Skeletal muscle satellite cell (primary cell): ENCODE data around the gene MAP2K1.
"Not testable (repeated sequence)": the region's sequence is repeated elsewhere in the genome, so short reads cannot be mapped to it uniquely, and the experiment has no call there.

Experiments
- H3K27me3 ChIP-seq: 2 replicates; pipeline ENCODE4 v1.7.0; 2013; ENCODE audit warnings: low read length; ENCODE audit not compliant: control insufficient read depth, insufficient read depth
- H3K36me3 ChIP-seq: 2 replicates; pipeline ENCODE4 v1.7.0; 2013; ENCODE audit warnings: mild to moderate bottlenecking, control low read depth, low read length; ENCODE audit not compliant: insufficient read depth
- H3K4me1 ChIP-seq: 2 replicates; pipeline ENCODE4 v1.7.0; 2013; ENCODE audit warnings: low read length; ENCODE audit not compliant: control insufficient read depth, insufficient read depth
- H3K4me2 ChIP-seq: 2 replicates; pipeline ENCODE4 v1.7.0; 2013; ENCODE audit warnings: mild to moderate bottlenecking, low read length
- H3K4me3 ChIP-seq: 2 replicates; pipeline ENCODE4 v1.7.0; 2013; ENCODE audit warnings: low read length
- H3K9ac ChIP-seq: 2 replicates; pipeline ENCODE4 v1.7.0; 2013; ENCODE audit warnings: mild to moderate bottlenecking, low read depth, low read length, moderate library complexity
- H3K9me3 ChIP-seq: replicated peaks from 2 replicates; pipeline ENCODE4 v1.7.0; 2013; ENCODE audit warnings: mild to moderate bottlenecking, control low read depth, low read length

The MAP2K1 gene

DNA sequence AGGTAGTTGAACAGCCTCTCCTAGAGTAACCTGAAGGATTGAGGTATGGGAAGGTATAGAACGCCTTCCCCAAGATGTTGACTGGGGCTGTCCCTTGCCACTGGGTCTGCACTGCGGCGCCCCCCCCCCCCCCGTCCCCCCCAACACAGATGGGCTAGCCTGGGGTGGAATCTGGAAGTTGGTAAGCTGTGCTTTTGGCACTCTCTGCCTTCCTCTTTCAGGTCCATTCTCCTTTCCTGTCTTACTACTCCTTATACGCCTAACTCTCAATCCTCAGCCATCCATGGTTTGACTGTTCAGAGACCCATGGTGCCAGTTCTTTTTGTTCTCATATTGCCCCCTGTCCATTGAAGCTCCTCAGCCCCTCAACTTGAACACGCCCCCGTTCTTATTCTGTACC lies 42.8 kb downstream of the MAP2K1 start:
- Histone ChIP-seq H3K36me3 (no peaks in the 10 kb centered on the region), H3K9ac (no peak overlapping the region), H3K27me3 (no peaks in the 10 kb centered on the region), H3K4me1 (no peaks in the 10 kb centered on the region), H3K4me3 (no peak overlapping the region), H3K9me3 (no peaks in the 10 kb centered on the region), H3K4me2 (no peak overlapping the region)

DNA sequence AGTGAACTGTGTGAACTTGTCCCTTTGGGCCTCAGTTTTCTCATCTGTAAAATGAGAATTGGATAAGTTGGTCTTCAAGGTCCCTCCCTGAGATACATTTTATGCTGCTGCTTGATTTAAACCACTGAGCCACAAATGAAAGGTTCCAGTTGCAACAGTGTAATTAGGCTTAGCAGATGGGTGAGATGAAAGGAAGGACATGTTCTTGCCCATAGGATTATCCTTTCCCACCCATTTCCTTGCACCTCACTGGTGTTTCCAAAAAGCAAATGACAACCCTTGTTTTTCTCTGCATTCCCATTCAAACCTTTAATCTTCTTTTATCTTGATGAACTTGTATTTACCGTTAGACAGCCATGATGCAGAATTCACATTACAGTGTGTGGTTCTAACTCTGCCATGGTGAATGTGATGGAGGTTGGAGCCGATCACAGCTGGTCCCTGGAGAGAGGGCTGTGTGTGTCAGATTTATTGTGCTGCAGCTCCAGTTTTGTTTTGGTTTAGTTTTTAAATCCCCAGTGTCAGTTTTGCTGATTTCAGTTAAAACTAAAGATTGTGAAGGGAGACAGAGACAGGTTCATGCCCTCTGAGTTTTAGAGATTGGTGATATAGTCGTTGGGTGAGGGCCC lies 44.0 kb downstream of the MAP2K1 start:
- H3K4me3 ChIP-seq, result no peak overlapping the region
- no peaks in the 10 kb centered on the region for H3K4me1 ChIP-seq
- no peaks in the 10 kb centered on the region for H3K27me3 ChIP-seq
- no peak overlapping the region for H3K9ac ChIP-seq
- H3K36me3 ChIP-seq, result peaks cover 3% of the 10 kb centered on the region
- no peak overlapping the region for H3K4me2 ChIP-seq
- no peaks in the 10 kb centered on the region for H3K9me3 ChIP-seq

DNA sequence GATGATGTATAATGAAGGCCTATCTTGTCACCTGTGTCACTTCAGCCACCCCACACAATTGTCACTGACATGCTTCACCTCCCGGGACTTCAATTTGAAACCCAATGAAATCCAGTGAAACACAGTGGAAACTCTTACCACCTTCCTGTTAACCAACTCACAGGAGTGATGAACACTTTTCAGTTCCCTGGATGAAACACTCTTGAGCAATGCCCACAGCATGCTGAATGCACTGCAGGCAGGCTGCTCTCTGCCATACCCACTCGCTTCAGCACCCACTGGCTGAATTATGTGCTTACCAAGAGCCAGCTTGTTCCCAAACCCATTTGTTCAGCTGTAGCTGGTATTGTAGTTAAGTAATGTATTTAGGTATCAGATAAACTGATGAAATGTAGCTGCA lies 47.0 kb downstream of the MAP2K1 start:
- Histone ChIP-seq H3K36me3 (peaks cover 29% of the 10 kb centered on the region), H3K27me3 (no peaks in the 10 kb centered on the region), H3K4me2 (no peak overlapping the region), H3K4me1 (no peaks in the 10 kb centered on the region), H3K4me3 (no peak overlapping the region), H3K9ac (no peak overlapping the region), H3K9me3 (no peaks in the 10 kb centered on the region)

DNA sequence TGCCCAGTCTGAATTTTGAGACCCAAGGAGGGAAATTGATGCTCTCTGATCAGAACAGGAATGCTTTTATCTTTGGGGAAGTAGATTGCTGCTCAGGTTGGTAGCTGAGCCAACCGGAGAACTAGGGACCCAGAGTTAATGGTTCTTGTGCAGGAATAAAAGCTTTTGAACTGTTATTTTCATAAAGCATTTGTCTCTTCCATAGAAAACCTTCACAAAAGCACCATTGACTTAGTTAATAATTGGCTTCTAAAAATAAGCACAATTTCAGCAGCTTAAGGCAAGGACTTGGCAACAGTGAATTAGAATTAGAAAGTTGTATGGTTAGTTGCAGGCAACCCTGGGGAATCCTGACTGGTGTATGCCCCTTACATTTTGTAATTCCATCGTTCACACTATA lies 53.8 kb downstream of the MAP2K1 start:
- no peaks in the 10 kb centered on the region for H3K27me3 ChIP-seq
- H3K9ac ChIP-seq, result no peak overlapping the region
- no peaks in the 10 kb centered on the region for H3K4me1 ChIP-seq
- no peaks in the 10 kb centered on the region for H3K9me3 ChIP-seq
- H3K36me3 ChIP-seq, result peaks cover 72% of the 10 kb centered on the region
- no peak overlapping the region for H3K4me2 ChIP-seq
- no peak overlapping the region for H3K4me3 ChIP-seq

DNA sequence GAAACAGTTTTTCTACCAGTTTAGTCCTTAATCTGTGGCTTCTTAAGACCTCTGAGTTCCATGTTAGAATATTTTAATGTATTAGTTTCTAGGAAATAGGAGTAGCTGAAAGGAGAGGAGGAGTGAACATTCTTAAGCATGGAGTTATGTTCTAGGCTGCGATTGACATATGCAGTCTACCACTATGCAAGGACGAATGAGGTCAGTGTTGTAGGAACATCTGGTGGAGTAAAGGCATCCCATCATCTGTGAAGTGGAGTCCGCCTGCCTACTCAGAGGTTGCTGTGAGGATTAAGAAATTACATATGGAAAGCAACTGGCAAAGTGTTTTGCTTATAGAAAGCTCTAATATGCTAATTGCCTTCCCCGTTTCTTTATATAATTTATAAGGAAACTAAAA lies 65.7 kb downstream of the MAP2K1 start:
- no peak overlapping the region for H3K4me3 ChIP-seq
- peaks cover 8% of the 10 kb centered on the region for H3K36me3 ChIP-seq
- H3K27me3 ChIP-seq, result no peaks in the 10 kb centered on the region
- no peaks in the 10 kb centered on the region for H3K9me3 ChIP-seq
- no peak overlapping the region for H3K4me2 ChIP-seq
- peaks cover 10% of the 10 kb centered on the region for H3K4me1 ChIP-seq
- no peak overlapping the region for H3K9ac ChIP-seq

DNA sequence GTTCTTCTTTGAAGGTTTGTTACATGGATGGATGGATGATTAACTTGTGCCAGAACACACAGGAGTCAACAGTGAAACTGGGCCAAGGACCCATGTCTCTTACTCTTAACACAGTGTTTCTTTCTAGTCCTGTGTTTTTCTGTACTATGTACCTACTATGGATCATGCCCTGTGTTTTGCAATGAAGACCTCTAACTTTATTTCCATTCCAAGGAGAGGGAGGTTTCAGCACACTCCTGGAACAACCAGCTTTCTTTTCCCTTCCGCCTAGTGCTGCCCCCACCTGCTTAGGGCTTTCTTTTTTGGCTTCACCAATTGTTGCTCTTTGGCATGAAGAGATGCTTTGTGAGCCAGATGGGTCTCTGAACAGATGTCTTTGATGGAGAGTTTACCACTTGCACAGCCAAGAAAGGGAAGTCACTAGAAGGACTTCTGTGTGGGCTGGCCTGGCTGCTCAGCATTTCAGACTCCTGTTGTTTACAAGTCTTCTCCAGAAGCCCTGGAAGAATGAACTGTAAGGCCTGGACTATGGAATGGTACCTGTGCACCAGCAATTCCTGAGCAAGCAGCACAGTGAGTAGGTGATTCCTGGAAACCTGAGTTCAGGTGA lies 66.4 kb downstream of the MAP2K1 start:
- Histone ChIP-seq H3K27me3 (no peaks in the 10 kb centered on the region), H3K9ac (no peak overlapping the region)

DNA sequence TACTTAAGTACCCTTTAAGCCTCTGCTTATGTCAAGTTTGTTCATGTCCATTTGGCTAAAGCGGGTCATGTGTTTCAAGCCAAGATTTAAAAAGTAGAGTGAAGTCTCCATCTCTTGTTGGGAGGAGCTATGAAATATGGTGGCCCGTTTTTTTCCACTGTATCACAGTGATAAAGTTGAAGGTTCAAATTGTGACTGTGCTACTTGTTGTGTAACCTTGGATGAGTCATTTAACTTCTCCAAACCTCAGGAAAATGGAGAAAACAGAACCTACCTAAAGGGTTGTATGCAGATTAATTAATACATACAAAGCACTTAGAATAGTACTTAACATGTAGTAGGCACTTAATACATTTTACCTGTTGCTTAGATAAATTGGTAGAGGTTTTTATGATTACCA lies 67.4 kb downstream of the MAP2K1 start:
- H3K36me3 ChIP-seq, result peaks cover 2% of the 10 kb centered on the region
- H3K4me3 ChIP-seq, result no peak overlapping the region
- H3K27me3 ChIP-seq, result no peaks in the 10 kb centered on the region
- H3K9ac ChIP-seq, result no peak overlapping the region
- H3K9me3 ChIP-seq, result no peaks in the 10 kb centered on the region
- H3K4me2 ChIP-seq, result no peak overlapping the region
- H3K4me1 ChIP-seq, result peaks cover 10% of the 10 kb centered on the region

More for the DNA sequence above, 66.4 kb downstream of the MAP2K1 start:
- H3K9me3 ChIP-seq, result no peaks in the 10 kb centered on the region
- H3K4me1 ChIP-seq, result peaks cover 10% of the 10 kb centered on the region
- H3K4me3 ChIP-seq, result no peak overlapping the region
- H3K4me2 ChIP-seq, result no peak overlapping the region
- peaks cover 7% of the 10 kb centered on the region for H3K36me3 ChIP-seq

DNA sequence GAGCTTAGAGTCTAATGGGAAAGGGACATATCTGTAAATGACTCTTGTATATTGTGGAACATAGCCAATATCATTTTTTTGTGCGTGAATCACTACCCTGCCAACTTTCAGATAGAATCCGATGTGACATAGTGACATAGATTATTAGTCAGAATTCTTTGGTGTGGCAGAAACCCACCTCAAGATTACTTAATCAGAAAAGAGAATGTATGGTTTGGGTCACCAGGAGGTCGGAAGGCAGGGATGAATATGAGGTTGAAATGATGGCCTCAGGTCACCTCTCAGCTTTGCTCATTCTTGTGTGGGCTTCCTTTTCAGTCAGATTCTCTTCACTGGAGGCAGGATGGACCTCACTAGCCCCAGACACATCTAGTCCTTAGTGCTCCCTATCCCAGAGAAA lies 69.5 kb downstream of the MAP2K1 start:
- no peak overlapping the region for H3K4me3 ChIP-seq
- H3K9me3 ChIP-seq, result no peaks in the 10 kb centered on the region
- no peak overlapping the region for H3K4me2 ChIP-seq
- H3K36me3 ChIP-seq, result no peaks in the 10 kb centered on the region
- no peaks in the 10 kb centered on the region for H3K27me3 ChIP-seq
- no peak overlapping the region for H3K9ac ChIP-seq
- peaks cover 17% of the 10 kb centered on the region for H3K4me1 ChIP-seq

DNA sequence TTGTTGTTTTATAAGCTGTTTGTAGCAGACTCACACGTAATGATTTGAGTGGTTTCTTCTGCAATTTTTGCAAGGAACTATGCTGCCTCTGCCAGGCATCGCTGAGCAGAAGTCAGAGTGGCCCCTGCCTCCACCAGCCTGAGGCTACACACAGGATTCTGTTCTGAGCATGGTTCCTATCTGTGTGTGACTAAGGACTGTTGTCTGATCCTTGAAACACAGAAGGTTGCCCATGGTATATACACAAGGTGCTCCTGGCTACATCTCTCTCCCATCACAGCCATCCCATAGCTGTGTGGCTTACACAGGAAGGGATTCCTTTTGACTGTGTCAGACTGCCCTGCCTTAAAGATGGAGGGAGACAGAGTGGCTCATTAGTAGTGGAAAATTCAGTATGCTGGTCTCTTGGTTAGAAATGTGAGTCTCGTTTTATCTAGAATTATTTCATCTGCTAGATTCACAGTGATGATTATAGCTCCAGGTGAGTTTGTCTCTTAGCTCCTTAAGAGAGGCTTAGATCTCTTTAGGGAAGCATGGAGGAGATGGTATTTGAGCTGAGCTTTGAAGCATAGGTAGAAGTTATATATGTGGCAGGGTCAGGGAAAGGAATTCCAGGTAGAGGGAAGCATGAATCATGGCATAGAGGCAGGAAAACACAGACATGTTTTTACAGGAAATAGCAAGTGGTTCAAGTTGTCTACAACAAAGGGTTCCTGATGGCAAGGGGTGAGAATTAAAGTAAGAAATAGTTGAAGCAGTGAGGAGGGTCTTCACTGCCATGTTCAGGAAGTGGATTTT lies 73.3 kb downstream of the MAP2K1 start:
- Histone ChIP-seq H3K9me3 (no peaks in the 10 kb centered on the region), H3K9ac (no peak overlapping the region)

DNA sequence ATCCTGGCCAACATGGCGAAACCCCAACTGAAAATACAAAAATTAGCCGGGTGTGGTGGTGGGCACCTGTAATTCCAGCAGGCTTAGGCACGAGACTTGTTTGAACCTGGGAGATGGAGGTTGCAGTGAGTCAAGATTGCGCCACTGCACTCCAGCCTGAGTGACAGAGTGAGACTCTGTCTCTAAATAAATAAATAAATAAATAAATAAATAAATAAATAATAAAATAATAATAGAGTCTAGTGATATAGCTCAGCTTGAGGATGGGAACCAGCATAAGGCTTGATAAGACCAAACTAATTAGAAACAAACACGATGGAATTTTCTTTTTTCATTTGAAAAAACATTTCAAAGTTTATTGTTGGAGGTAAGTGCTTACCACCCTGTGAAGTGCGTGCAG lies 74.6 kb downstream of the MAP2K1 start:
- H3K4me3 ChIP-seq, H3K9ac ChIP-seq, H3K27me3 ChIP-seq, H3K9me3 ChIP-seq, H3K36me3 ChIP-seq, H3K4me2 ChIP-seq: not testable (repeated sequence)
- H3K4me1 ChIP-seq, result peaks cover 17% of the 10 kb centered on the region

More for the DNA sequence above, 73.3 kb downstream of the MAP2K1 start:
- H3K27me3 ChIP-seq, result no peaks in the 10 kb centered on the region
- H3K4me2 ChIP-seq, result no peak overlapping the region
- no peak overlapping the region for H3K4me3 ChIP-seq
- no peaks in the 10 kb centered on the region for H3K36me3 ChIP-seq
- H3K4me1 ChIP-seq, result peaks cover 23% of the 10 kb centered on the region

DNA sequence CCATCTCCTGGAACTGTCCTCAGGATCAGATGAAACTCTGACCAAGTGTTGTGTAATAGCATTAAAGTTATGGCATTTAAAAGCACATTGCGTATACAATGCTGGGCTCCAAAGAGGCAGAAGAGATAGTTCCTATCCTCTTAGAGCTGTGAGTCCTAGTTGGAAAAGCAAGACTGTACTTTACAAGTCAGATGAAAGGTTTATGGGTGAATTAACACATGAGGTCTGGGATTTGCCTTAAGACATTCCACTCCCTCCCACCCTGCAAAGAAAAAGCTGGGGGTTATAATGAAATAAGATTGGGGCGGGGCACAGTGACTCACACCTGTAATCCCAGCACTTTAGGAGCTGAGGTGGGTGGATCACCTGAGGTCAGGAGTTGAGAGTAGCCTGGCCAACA lies 75.2 kb downstream of the MAP2K1 start:
- Histone ChIP-seq H3K4me1 (peaks cover 13% of the 10 kb centered on the region), H3K9ac (no peak overlapping the region), H3K27me3 (no peaks in the 10 kb centered on the region), H3K9me3 (no peaks in the 10 kb centered on the region), H3K36me3 (no peaks in the 10 kb centered on the region), H3K4me3 (no peak overlapping the region), H3K4me2 (no peak overlapping the region)
